GM23338 (cell line): ENCODE measurements around the gene IGSF21. TPM values are rescaled to one million over a fixed set of nuclear protein-coding genes. Genes with fewer than 3 reads are reported as not detected.

Experiments
- ATAC-seq: fragments of 200-7000 bp; cut with Tn5 transposase; 3 replicates; pipeline ENCODE4 v1.9.1; 2020
- DNase-seq: peaks from one replicate; pipeline ENCODE4 v3.0.0-alpha.2; 2015; ENCODE audit warnings: low spot score
- H2AFZ ChIP-seq: fragments of 200-600 bp; sonication (generic); 2 replicates; pipeline ENCODE4 v1.8.0; 2016; ENCODE audit warnings: antibody characterized with exemption, mild to moderate bottlenecking, moderate library complexity
- H3F3A ChIP-seq: fragments of 200-600 bp; sonication (generic); replicated peaks from 2 replicates; pipeline ENCODE4 v1.8.0; 2017; ENCODE audit warnings: antibody characterized with exemption, mixed run types, low read depth
- H3K27ac ChIP-seq: fragments of 200-600 bp; sonication (generic); 2 replicates; pipeline ENCODE4 v1.6.1; 2016; ENCODE audit warnings: low read depth
- H3K27me3 ChIP-seq: fragments of 200-600 bp; sonication (generic); 2 replicates; pipeline ENCODE4 v1.8.0; 2016; ENCODE audit warnings: mild to moderate bottlenecking, mixed run types, moderate library complexity; ENCODE audit not compliant: insufficient read depth
- H3K36me3 ChIP-seq: fragments of 200-600 bp; sonication (generic); 2 replicates; pipeline ENCODE4 v1.8.0; 2016; ENCODE audit warnings: mild to moderate bottlenecking; ENCODE audit not compliant: insufficient read depth
- H3K4me1 ChIP-seq: fragments of 200-600 bp; sonication (generic); 2 replicates; pipeline ENCODE4 v1.8.0; 2016; ENCODE audit warnings: mild to moderate bottlenecking, moderate library complexity; ENCODE audit not compliant: insufficient read depth
- H3K4me2 ChIP-seq: fragments of 200-600 bp; sonication (generic); 2 replicates; pipeline ENCODE4 v1.7.1; 2017; ENCODE audit warnings: mixed run types
- H3K4me3 ChIP-seq: fragments of 200-600 bp; sonication (generic); 2 replicates; pipeline ENCODE4 v1.6.1; 2016; ENCODE audit warnings: mixed run types
- H3K79me2 ChIP-seq: fragments of 200-600 bp; sonication (generic); replicated peaks from 2 replicates; pipeline ENCODE4 v1.8.0; 2017; ENCODE audit warnings: mild to moderate bottlenecking; ENCODE audit not compliant: insufficient read depth
- H3K9me2 ChIP-seq: fragments of 200-600 bp; sonication (generic); 2 replicates; pipeline ENCODE4 v1.8.0; 2017; ENCODE audit not compliant: insufficient read depth
- H4K20me1 ChIP-seq: fragments of 200-600 bp; sonication (generic); replicated peaks from 2 replicates; pipeline ENCODE4 v1.8.0; 2017; ENCODE audit warnings: mild to moderate bottlenecking; ENCODE audit not compliant: insufficient read depth
- H3K27ac Mint-ChIP-seq: 2 replicates; pipeline ENCODE4 v1.8.0; 2020; ENCODE audit warnings: inconsistent platforms, mild to moderate bottlenecking, moderate library complexity, mixed read lengths
- H3K27me3 Mint-ChIP-seq: 3 replicates; pipeline ENCODE4 v1.8.0; 2022; ENCODE audit warnings: low read depth, mild to moderate bottlenecking, moderate library complexity, mixed read lengths, inconsistent platforms; ENCODE audit not compliant: insufficient read depth, poor library complexity
- H3K36me3 Mint-ChIP-seq: 3 replicates; pipeline ENCODE4 v1.8.0; 2021; ENCODE audit warnings: low read depth, mild to moderate bottlenecking, inconsistent platforms, moderate library complexity, mixed read lengths
- H3K4me1 Mint-ChIP-seq: 3 replicates; pipeline ENCODE4 v1.8.0; 2020; ENCODE audit warnings: mild to moderate bottlenecking, inconsistent platforms, mixed read lengths
- H3K4me3 Mint-ChIP-seq: 3 replicates; pipeline ENCODE4 v1.8.0; 2021; ENCODE audit warnings: moderate library complexity, mild to moderate bottlenecking, inconsistent platforms, mixed read lengths
- H3K9me3 Mint-ChIP-seq: 3 replicates; pipeline ENCODE4 v1.8.0; 2020; ENCODE audit warnings: moderate library complexity, mild to moderate bottlenecking, inconsistent platforms, mixed read lengths
- POLR2AphosphoS5 ChIP-seq: IDR thresholded peaks from 2 replicates; pipeline ENCODE4 v1.6.1; 2016; ENCODE audit warnings: antibody characterized with exemption, low read depth
- STAT1 ChIP-seq: IDR thresholded peaks from one replicate; pipeline ENCODE4 v1.6.1; 2016; ENCODE audit warnings: antibody characterized with exemption; ENCODE audit not compliant: unreplicated experiment
- ZNF462 ChIP-seq: fragments of 250-450 bp; sonication (Bioruptor Pico); IDR thresholded peaks from 2 replicates; pipeline ENCODE4 v1.5.0; 2020; ENCODE audit warnings: mild to moderate bottlenecking, moderate library complexity
- polyA plus RNA-seq: library from polyadenylated mRNA; unstranded; fragments of >200 nt; fragmentation: Nextera tagmentation; extraction: Ambion mirVana; gene quantifications from 2 replicates; pipeline ENCODE4 v1.2.1, GENCODE V29; 2016
- total RNA-seq: library from RNA; depleted of rRNA; stranded (reverse); fragments of >200 nt; shearing (Covaris generic); gene quantifications from 2 replicates; pipeline ENCODE4 v1.2.3, GENCODE V29; 2014

Gene IGSF21
- total and polyA plus RNA-seq, 2 experiments from 2014 or later: 15.6 to 15.7 TPM

- ATAC-seq: no peak
These were observed 163.7 kb downstream of the IGSF21 start for GRCh38 chr1:18271336-18271735.

More at GRCh38 chr1:18271336-18271735, 163.7 kb downstream of the IGSF21 start:
- Mint-ChIP-seq H3K27ac (no peak overlapping the region), H3K4me1 (peaks cover 10% of the 10 kb centered on the region), H3K9me3 (peaks cover 4% of the 10 kb centered on the region; the same call in 2 of the 3 replicates), H3K4me3 (no peak overlapping the region), H3K27me3 (no peaks in the 10 kb centered on the region), H3K36me3 (peaks cover 8% of the 10 kb centered on the region; the same call in 2 of the 3 replicates)
- TF ChIP-seq ZNF462 (CRISPR knock-in tag): no peak
- TF ChIP-seq POLR2AphosphoS5: no peak
- no peak for TF ChIP-seq STAT1
- Histone ChIP-seq H3K4me2 (no peak overlapping the region), H4K20me1 (no peaks in the 10 kb centered on the region), H3K4me3 (no peak overlapping the region), H3F3A (no peaks in the 10 kb centered on the region), H3K27ac (no peak overlapping the region), H3K4me1 (no peaks in the 10 kb centered on the region), H3K79me2 (no peaks in the 10 kb centered on the region), H2AFZ (no peak overlapping the region), H3K27me3 (no peaks in the 10 kb centered on the region), H3K9me2 (peaks cover 6% of the 10 kb centered on the region), H3K36me3 (no peaks in the 10 kb centered on the region)
- DNase-seq: no peak
